ENCODE measurements around the gene HOXA4. TPM values are rescaled to one million over a fixed set of nuclear protein-coding genes. Genes with fewer than 3 reads are reported as not detected.

The HOXA4 gene
- total and polyA plus RNA-seq, 7 donors: 1.8 to 4.8 (median 2.9) TPM; not detected in 1

DNA sequence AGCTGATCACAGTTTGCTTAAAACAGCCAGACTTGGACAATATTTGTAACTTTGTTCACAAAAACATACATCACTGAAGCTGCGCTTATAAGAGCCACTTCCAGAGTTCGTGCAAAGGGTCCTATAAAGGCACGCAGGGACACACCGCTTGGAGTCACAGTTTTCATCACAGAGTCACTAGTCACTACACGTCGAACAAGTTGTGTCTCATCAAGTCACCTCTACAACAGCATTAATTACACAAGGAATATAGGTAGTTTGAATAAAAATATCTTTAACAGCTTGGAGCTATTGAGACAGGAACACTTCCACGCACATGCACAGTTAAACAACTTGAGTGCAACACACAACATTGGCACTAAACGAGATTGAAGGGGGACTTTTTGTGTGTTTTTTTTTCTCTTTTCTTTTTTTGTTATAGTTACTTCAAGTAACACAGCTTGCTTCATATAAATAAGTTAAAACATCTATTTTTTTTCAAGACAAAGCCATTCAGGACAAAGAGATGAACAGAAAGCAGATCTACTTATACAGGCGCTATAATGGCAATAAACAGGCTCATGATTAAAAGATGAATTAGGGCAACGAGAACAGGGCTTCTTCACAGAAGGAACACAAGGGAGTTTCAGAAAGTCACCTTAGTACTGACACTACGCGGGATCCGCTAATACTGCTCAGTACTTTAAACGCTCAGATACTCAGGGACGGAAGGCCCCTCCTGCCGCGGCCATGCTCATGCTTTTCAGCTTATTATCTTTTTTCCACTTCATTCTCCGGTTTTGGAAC lies 10.8 kb upstream of the HOXA4 start:
- Histone ChIP-seq H3K27ac (peak overlapping the region; percentile 82 to 99 (median 92)), H3K36me3 (peaks cover 15 to 43% (median 17%) of the 10 kb centered on the region in 4 donors), H3K27me3 (no peaks in the 10 kb centered on the region), H3K9me3 (no peaks in the 10 kb centered on the region), H3K4me3 (peak overlapping the region in 3 of 4 donors; percentile 52 to 60 (median 58)), H3K4me1 (peaks cover 0 to 41% (median 23%) of the 10 kb centered on the region in 4 donors)
- intact Hi-C loops (cut with DNase I): no loop called here
- WGBS, 2 donors: 14 to 64% methylated on average over 18 of the region's 18 CpGs
- no peak for TF ChIP-seq POLR2A (IDR thresholded peaks at IDR 0.05)
- TF ChIP-seq, protein P1, sequence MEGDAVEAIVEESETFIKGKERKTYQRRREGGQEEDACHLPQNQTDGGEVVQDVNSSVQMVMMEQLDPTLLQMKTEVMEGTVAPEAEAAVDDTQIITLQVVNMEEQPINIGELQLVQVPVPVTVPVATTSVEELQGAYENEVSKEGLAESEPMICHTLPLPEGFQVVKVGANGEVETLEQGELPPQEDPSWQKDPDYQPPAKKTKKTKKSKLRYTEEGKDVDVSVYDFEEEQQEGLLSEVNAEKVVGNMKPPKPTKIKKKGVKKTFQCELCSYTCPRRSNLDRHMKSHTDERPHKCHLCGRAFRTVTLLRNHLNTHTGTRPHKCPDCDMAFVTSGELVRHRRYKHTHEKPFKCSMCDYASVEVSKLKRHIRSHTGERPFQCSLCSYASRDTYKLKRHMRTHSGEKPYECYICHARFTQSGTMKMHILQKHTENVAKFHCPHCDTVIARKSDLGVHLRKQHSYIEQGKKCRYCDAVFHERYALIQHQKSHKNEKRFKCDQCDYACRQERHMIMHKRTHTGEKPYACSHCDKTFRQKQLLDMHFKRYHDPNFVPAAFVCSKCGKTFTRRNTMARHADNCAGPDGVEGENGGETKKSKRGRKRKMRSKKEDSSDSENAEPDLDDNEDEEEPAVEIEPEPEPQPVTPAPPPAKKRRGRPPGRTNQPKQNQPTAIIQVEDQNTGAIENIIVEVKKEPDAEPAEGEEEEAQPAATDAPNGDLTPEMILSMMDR (IDR thresholded peaks at IDR 0.05): no peak
- DNase-seq: no peak

DNA sequence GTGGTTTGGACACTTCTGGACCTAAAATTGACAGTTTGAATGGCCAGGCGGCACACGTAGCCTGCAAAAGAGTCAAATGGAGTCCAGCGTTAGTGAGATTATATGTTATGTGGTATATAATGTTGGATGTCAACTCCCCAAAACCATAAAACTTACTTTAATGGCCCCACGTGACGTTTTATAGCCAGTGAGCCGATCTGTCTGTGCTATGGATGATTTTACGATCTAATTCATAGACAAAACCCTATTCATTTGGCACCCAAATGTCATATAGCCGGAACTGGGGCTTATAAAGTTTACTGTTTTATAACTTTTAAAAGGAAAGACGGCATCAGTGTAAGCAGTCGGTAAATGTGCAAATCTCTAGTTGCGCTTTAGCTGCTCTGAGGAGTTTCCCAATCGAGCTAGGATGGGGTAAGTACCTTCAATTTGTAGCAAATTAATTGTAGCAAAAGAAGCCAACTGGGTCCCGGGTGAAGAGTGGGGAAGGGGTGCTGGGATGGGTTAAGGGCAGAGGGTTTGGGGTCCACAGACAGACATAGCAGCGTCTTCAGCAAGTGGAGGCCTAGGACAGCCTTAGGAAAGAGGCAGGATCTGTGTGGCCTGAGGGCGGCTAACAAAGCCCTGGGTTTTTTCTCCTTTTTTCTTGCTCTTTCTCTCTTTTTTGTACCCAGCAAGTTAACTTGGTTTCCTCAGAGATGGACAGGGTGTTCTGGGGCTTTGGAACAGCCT lies 9.7 kb upstream of the HOXA4 start:
- H3K27ac ChIP-seq: peak overlapping the region; percentile 67 to 99 (median 92)
- intact Hi-C loops (cut with DNase I): no loop called here
- peaks cover 11 to 37% (median 14%) of the 10 kb centered on the region in 4 donors for H3K36me3 ChIP-seq
- TF ChIP-seq, protein P1 (IDR thresholded peaks at IDR 0.05): no peak
- TF ChIP-seq POLR2AphosphoS5 (IDR thresholded peaks at IDR 0.05) (no peak), EP300 (IDR thresholded peaks at IDR 0.05) (no peak), POLR2A (IDR thresholded peaks at IDR 0.05) (peak in 1 of 2 donors; percentile 25)
- H3K27me3 ChIP-seq: no peaks in the 10 kb centered on the region
- H3K4me3 ChIP-seq: peak overlapping the region in 2 of 4 donors; percentile 22 to 28
- peaks cover 0 to 51% (median 32%) of the 10 kb centered on the region in 4 donors for H3K4me1 ChIP-seq
- DNase-seq: no peak
- WGBS, 2 donors: 12 to 63% methylated on average over 15 of the region's 15 CpGs
- H3K9me3 ChIP-seq: no peaks in the 10 kb centered on the region

DNA sequence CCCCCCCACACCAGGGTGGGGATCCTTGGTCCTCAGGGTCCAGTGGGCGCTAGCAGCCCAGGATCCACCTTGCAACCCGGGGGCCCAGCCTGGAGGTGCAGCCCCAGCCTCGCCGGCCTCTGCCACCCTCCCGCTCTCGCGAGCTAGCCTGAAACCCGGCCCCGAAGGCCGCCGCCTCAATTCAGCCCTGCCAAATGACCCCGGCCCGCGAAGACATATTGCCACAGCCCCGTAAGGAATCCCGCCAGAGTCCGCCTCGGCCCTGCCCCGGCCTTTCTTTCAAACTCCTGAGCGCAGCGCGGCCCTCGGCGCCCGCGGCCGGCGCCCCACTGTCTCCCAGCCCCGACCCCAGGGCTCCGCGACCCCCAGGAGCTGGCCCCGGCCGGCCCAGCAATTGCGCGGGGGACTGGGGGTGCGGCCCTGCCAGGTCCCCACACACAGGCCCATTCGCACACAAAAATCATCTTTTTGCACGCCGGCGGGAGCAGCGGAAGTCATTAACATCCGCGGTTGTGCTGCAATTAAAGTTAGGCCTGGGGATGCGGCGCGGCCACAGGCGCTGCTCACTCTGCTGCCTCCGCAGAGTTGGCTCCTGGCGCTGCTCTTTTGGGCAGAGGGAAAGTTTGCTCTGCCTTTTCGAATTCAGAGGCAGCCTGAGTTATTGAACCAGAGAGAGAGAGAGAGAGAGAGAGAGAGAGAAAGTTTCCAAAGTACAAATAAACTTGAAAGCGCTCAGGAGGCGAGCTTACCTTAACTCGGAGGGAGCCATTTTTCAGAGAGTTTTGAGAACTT lies 9.0 kb upstream of the HOXA4 start:
- WGBS, 2 donors: 8 to 58% methylated on average over 53 of the region's 53 CpGs

DNA sequence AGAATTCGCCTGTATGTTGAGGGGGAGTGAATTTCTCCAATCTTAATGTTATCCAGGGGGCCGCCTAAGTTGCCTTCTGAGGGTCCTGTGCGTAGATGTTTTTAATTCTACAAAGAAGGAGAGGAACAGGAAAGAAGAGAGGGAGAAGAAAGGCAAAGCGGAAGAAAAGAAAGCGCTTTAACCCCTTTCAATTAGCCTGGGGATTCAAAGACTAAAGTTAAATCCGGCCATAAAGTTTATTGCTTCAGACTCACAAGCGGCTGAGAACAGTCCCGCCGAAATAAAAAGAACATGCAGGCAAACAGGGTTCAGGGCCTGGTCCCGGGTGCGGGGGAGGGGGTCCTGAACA lies 8.4 kb upstream of the HOXA4 start:
- H3K27me3 ChIP-seq: no peaks in the 10 kb centered on the region
- peaks cover 0 to 24% (median 2%) of the 10 kb centered on the region in 4 donors for H3K36me3 ChIP-seq
- 10 to 65% methylated on average over 11 of the region's 11 CpGs for WGBS, 2 donors
- no peak for DNase-seq
- TF ChIP-seq POLR2A (IDR thresholded peaks at IDR 0.05) (no peak), POLR2AphosphoS5 (IDR thresholded peaks at IDR 0.05) (no peak), EP300 (IDR thresholded peaks at IDR 0.05) (no peak)
- TF ChIP-seq, protein P1 (IDR thresholded peaks at IDR 0.05): no peak
- no peaks in the 10 kb centered on the region for H3K9me3 ChIP-seq
- H3K4me1 ChIP-seq: peaks cover 0 to 64% (median 43%) of the 10 kb centered on the region in 4 donors
- H3K27ac ChIP-seq: peak overlapping the region; percentile 67 to 99 (median 92)
- intact Hi-C loops (cut with DNase I): no loop called here
- H3K4me3 ChIP-seq: peak overlapping the region in 3 of 4 donors; percentile 8 to 28 (median 22)

More for the DNA sequence above, 9.0 kb upstream of the HOXA4 start:
- Histone ChIP-seq H3K27me3 (no peaks in the 10 kb centered on the region), H3K4me3 (peak overlapping the region in 3 of 4 donors; percentile 8 to 28 (median 22)), H3K4me1 (peaks cover 0 to 59% (median 40%) of the 10 kb centered on the region in 4 donors), H3K36me3 (peaks cover 3 to 30% (median 8%) of the 10 kb centered on the region in 4 donors), H3K27ac (peak overlapping the region; percentile 67 to 99 (median 92)), H3K9me3 (no peaks in the 10 kb centered on the region)
- intact Hi-C loops (cut with DNase I): no loop called here
- DNase-seq: no peak
- TF ChIP-seq, protein P1 (IDR thresholded peaks at IDR 0.05): no peak
